Stimulated activated CD8-positive, alpha-beta memory T cell treated with anti-CD3 and anti-CD28 coated beads, Interleukin-7, amount 100 ng/mL, for 24 hours (primary cell): ENCODE data around the gene ZC2HC1C.
"Not testable (repeated sequence)": the region's sequence is repeated elsewhere in the genome, so short reads cannot be mapped to it uniquely, and the experiment has no call there.

ENCODE experiments used
- DNase-seq: peaks from one replicate; pipeline ENCODE4 v3.0.0-alpha.2; 2020; ENCODE audit warnings: low read depth

ZC2HC1C gene

GRCh38 chr14:75095690-75096089 is 26.2 kb downstream of the ZC2HC1C start:
- DNase-seq, result no peak

- no peak for DNase-seq
These were observed 27.5 kb downstream of the ZC2HC1C start for GRCh38 chr14:75096959-75097358.

- no peak for DNase-seq
These were observed 28.8 kb downstream of the ZC2HC1C start for GRCh38 chr14:75098212-75098611.

GRCh38 chr14:75098682-75099081 is 29.2 kb downstream of the ZC2HC1C start:
- no peak for DNase-seq

- no peak for DNase-seq
These were observed 32.0 kb downstream of the ZC2HC1C start for GRCh38 chr14:75101491-75101890.

DNA sequence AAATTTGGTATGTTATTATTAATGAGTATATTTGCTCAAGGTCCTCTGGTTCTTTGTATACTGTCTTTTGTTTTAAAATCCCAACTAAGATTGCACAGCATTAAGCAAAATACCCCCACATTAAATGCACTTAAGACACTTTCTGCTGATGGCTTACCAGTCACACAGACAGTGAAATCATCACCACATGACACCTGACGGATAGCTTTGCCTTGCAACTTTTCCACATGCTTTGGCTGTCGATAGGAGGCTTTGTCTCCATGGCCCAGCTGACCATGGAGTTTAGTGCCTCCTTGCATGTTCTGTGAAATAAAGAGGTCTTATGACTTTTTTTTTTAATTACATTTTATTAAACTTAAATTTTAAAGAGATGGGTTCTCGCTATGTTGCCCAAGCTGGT is 37.7 kb downstream of the ZC2HC1C start:
- DNase-seq, result no peak

DNA sequence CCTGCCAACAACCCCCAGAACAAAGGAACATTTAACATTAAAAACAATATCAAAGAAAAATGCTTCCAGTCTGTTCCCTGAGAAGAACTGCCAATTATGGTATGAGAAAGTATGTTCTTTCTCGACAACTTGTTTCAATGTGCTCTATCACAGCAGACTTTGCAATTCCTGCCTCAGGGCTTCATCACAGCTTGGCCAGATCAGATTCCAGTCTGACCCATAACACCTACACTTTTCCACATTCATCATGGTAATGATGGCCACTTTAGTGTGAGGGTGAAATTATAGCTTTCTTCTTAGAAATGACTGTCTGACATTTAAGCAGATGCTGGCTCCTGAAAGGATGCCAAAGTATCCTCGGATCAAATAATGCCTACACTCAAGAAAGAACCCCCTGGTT is 40.4 kb downstream of the ZC2HC1C start:
- DNase-seq, result no peak

DNA sequence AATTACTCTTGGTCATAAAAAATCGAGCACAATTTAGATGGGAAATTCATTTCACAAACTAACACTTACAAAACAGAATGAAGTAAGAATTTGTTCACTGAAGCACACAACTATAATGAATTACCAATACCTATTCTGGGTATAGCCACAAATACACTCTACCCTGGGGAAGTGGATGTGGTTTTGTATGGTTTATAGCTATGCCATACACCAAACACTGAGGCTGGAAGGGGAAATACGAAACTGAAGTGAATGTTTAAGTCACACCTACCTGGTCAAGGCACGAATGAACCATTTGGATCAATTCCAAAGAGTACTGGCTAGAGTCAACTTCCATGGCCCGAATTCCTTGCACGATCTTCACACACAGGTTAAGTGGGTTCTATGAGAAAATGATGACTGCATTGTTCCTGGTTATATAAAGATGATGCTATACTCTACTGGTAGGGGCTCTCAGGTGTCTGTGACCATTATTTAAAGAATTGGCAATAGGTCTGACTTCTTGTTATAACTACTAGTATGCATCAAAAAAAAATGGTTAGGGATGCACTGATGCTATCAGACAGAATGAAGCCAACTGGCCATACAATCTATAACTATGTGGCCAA is 44.6 kb downstream of the ZC2HC1C start:
- DNase-seq, result no peak

DNA sequence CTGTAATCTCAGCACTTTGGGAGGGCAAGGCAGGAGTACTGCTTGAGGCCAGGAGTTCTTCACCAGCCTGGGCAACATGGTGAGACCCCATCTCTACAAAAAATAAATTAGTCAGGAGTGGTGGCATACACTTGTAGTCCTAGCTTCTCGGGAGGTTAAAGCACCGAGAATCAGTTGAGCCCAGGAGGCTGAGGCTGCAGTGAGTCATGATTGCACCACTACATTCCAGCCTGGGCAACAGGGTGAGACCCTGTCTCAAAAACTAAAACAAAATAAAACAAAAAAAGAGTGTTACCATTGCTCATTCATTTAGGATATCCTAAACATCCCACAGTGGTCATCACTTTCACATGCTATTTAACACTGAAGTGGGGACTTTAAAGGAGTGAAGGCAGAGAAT is 49.6 kb downstream of the ZC2HC1C start:
- DNase-seq, result no peak

- DNase-seq, result no peak
These were observed 51.3 kb downstream of the ZC2HC1C start for GRCh38 chr14:75120541-75121291.

DNA sequence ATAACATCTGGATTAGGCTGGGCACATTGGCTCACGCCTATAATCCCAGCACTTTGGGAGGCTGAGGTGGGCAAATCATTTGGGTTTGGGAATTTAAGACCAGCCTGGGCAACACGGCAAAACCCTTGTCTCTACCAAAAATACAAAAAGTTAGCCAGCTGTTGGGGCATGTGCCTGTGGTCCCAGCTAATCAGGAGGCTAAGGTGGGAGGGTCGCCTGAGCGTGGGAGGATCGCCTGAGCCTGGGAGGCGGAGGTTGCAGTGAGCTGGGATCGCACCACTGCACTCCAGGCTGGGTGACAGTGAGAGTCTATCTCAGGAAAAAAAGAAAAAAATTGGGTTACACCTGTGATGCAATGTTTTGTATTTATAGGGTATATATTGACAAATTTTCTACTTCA is 52.1 kb downstream of the ZC2HC1C start:
- DNase-seq, result no peak

DNA sequence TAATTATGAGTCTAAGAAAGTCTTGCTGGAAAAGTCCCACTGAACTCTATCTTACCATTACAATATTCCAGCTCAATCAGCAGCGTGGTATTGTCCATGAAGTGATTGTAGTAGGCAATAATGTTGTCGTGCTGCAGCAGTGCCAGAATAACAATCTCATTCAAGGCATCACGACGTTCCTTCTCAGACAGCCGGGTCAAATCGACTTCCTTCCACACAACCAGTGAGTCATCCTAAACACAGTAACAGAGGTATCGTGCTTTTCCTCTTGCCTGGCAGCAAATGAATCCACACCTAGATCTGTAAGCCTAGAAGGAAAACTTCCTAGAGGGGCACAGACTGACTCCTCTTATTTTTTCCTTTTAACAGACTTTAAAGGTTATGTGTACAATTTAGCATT is 54.5 kb downstream of the ZC2HC1C start:
- no peak for DNase-seq

DNA sequence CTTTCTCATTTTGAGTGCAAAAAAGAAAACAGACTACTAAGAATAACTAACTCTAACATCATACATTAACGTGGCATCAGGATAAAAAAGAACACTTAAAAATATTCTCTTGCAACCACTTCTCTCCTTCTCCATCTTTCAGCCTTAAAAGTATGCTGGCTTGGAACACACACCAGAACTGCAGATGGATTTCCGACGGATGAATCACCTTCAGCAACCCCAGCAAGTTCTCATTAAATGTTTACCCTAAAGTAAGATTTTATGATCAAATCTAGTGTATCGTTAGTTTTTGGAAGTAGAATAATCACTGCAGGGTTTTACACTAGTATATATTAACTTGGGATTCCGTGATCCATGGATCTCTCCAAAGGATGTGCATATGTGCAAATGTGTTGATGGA is 56.2 kb downstream of the ZC2HC1C start:
- no peak for DNase-seq

GRCh38 chr14:75126121-75126544 is 56.7 kb downstream of the ZC2HC1C start:
- no peak for DNase-seq

DNA sequence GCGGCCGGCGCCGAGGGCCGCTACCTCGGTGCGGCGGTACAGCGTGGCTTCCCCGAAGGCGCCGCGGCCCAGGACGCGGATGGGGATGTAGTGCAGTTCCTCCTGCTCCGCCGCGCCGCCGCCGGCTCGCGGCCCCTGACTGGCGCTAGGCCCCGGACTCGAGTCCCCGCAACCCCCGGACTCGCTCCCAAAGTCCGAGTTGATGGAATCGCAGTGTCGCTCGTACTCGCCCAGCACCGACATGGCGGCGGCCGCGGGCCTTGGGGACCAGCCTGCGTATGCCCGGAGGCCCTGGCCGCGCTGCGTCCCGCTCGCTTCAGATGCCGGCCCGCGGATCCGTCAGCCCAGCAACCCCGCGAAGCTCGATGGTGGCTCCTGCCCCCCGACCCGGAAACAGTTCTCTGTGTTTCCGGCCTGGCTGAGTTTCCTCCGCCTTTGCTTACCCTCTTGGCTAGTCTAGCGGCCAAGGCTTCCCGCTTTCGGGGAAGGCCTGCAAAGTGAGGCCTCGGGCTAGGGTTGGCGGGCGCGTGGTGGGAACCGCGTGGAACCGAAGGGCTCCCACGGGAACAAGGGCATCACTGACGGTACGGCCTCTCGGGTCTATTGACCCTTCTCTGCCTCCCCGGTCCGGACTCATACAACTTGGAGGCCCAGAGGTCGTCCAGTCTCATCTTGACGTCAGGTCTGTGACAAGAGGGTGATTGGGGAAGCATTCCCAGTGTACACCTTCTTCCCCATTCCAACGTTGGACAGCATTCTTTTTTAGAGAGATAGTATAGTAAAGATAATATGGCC is 57.4 kb downstream of the ZC2HC1C start, which contains the start of gene NEK9:
Gene NEK9, minus strand, starts transcription at position 370 of the 795 bp plus-strand sequence. Its CDS starts 127 bp downstream, at position 243.
- DNase-seq, result peak; percentile 82

DNA sequence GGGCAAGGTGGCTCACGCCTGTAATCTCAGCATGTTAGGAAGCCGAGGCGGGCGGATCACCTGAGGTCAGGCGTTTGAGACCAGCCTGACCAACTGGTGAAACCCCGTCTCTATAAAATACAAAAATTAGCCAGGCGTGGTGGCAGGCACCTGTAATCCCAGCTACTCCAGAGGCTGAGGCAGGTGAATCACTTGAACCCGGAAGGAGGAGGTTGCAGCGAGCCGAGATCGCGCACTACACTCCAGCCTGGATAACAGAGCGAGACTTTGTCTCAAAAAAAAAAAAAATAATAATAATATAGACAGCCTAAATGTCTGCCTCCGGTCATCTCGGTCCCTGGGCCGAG is 58.0 kb downstream of the ZC2HC1C start:
- not testable (repeated sequence) for DNase-seq

DNA sequence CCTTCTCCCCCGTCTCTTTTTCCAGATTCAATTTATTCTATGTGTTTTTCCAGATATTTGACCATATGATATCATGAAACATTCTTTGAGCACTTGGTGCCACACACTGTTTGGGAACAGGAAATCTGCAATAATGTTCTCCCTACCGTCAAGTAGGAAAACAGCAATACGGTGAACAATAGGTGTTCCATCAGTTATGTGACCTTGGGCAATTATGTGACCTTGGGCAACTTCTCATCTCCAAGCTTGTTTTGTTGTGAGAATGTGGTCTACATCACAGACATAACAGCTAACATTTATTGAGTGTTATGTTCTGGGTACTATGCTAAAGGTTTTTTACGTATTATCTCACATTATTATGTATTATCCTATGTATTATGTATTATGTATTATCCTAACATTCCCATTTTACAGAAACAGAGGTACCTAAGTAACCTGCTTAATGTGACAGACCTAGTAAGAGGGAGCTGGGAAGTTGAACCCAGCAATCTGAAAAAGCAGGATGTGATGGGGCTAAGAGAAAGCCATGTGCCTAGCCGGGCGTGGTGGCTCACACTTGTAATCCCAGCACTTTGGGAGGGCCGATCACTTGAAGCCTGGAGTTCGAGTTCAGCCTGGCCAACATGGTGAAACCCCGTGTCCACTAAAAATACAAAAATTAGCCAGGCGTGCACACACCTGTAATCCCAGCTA is 58.6 kb downstream of the ZC2HC1C start:
- DNase-seq, result no peak

GRCh38 chr14:75128596-75128990 is 59.2 kb downstream of the ZC2HC1C start:
- no peak for DNase-seq
